ENCODE measurements around the gene F2. TPM values are rescaled to one million over a fixed set of nuclear protein-coding genes. Genes with fewer than 3 reads are reported as not detected.

The F2 gene
- total RNA-seq, 6 donors from 2014 or later = 0.37 to 0.40 TPM; not detected in 4

GRCh38 chr11:46718155-46719019, 626 bp upstream of the F2 start:
- ATAC-seq (ENCODE audit: low FRiP score in 2 of 2) (peak in 1 of 2 donors; percentile 56), DNase-seq (no peak)
- no peak overlapping the region for H3K4me3 ChIP-seq
- peaks cover 2 to 6% (median 5%) of the 10 kb centered on the region in 4 donors for H3K4me1 ChIP-seq
- WGBS, 2 donors = 68 to 74% methylated on average over 9 to 11 of the region's 11 CpGs
- no peaks in the 10 kb centered on the region for H3K9me3 ChIP-seq
- H3K36me3 ChIP-seq = no peaks in the 10 kb centered on the region
- no peak overlapping the region for H3K27ac ChIP-seq
- TF ChIP-seq EP300 (IDR thresholded peaks at IDR 0.05) (no peak), POLR2AphosphoS5 (IDR thresholded peaks at IDR 0.05) (no peak), POLR2A (IDR thresholded peaks at IDR 0.05) (no peak)
- TF ChIP-seq, protein P1, sequence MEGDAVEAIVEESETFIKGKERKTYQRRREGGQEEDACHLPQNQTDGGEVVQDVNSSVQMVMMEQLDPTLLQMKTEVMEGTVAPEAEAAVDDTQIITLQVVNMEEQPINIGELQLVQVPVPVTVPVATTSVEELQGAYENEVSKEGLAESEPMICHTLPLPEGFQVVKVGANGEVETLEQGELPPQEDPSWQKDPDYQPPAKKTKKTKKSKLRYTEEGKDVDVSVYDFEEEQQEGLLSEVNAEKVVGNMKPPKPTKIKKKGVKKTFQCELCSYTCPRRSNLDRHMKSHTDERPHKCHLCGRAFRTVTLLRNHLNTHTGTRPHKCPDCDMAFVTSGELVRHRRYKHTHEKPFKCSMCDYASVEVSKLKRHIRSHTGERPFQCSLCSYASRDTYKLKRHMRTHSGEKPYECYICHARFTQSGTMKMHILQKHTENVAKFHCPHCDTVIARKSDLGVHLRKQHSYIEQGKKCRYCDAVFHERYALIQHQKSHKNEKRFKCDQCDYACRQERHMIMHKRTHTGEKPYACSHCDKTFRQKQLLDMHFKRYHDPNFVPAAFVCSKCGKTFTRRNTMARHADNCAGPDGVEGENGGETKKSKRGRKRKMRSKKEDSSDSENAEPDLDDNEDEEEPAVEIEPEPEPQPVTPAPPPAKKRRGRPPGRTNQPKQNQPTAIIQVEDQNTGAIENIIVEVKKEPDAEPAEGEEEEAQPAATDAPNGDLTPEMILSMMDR (IDR thresholded peaks at IDR 0.05) = no peak
- no peaks in the 10 kb centered on the region for H3K27me3 ChIP-seq

- Histone ChIP-seq H3K36me3 (no peaks in the 10 kb centered on the region), H3K4me3 (no peak overlapping the region), H3K27ac (no peak overlapping the region), H3K4me1 (peaks cover 2 to 6% (median 5%) of the 10 kb centered on the region in 4 donors), H3K9me3 (no peaks in the 10 kb centered on the region), H3K27me3 (no peaks in the 10 kb centered on the region)
- DNase-seq (peak in 1 of 2 donors; percentile 74), ATAC-seq (ENCODE audit: low FRiP score in 2 of 2) (peak in 1 of 2 donors; percentile 9)
- WGBS, 2 donors = 88 to 90% methylated on average over 18 to 25 of the region's 25 CpGs
- TF ChIP-seq POLR2A (IDR thresholded peaks at IDR 0.05) (no peak), EP300 (IDR thresholded peaks at IDR 0.05) (no peak), POLR2AphosphoS5 (IDR thresholded peaks at IDR 0.05) (no peak)
- TF ChIP-seq, protein P1 (IDR thresholded peaks at IDR 0.05) = no peak
Observed at GRCh38 chr11:46719543-46720218, 668 bp downstream of the F2 start.

- Histone ChIP-seq H3K27me3 (no peaks in the 10 kb centered on the region), H3K27ac (no peak overlapping the region), H3K4me3 (no peak overlapping the region), H3K36me3 (no peaks in the 10 kb centered on the region), H3K4me1 (peaks cover 2 to 6% (median 5%) of the 10 kb centered on the region in 4 donors), H3K9me3 (no peaks in the 10 kb centered on the region)
- no peak for DNase-seq
- WGBS, 2 donors = 81 to 86% methylated on average over 6 of the region's 6 CpGs
- TF ChIP-seq, protein P1 (IDR thresholded peaks at IDR 0.05) = no peak
- TF ChIP-seq POLR2AphosphoS5 (IDR thresholded peaks at IDR 0.05) (no peak), POLR2A (IDR thresholded peaks at IDR 0.05) (no peak), EP300 (IDR thresholded peaks at IDR 0.05) (no peak)
- ATAC-seq (ENCODE audit: low FRiP score in 2 of 2) = no peak
Observed at GRCh38 chr11:46721286-46721685, 2.3 kb downstream of the F2 start.

DNA sequence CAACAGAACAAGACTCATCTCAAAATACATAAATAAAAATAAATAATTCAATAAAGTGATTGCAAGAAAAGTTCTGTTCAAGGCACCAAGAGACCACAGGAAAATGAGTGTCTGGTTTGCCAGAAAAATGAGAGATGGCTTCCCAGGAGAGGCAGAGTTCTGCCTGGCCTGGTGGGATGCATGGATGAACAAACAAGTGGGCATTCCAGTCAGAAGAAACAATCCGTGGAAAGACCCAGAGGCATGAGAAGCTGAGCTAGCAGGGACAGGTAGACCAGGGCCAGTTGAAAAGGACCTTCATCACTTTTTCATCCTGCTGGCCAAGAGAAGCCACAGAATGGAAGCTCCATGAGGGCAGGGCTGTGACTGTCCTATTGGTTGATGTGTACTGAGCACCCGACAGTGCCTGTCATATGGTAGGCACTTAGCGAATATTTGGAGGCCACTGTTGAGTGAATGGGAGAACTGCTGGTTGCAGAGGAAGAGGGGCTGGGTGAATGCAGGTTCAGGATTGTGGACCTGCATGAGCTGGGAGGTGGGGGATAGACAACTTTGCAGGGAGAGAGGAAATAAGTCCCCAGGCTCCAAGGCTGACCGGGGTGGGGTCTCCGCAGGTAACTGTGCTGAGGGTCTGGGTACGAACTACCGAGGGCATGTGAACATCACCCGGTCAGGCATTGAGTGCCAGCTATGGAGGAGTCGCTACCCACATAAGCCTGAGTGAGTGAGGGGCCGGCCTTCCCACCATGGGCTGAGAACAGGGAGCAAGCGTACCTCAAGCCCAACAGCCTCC, 3.7 kb downstream of the F2 start:
- Histone ChIP-seq H3K27me3 (no peaks in the 10 kb centered on the region), H3K9me3 (no peaks in the 10 kb centered on the region), H3K27ac (no peak overlapping the region), H3K4me3 (no peak overlapping the region), H3K4me1 (peaks cover 2 to 6% (median 5%) of the 10 kb centered on the region in 4 donors), H3K36me3 (no peaks in the 10 kb centered on the region)
- TF ChIP-seq POLR2A (IDR thresholded peaks at IDR 0.05) (no peak), POLR2AphosphoS5 (IDR thresholded peaks at IDR 0.05) (no peak), EP300 (IDR thresholded peaks at IDR 0.05) (no peak)
- TF ChIP-seq, protein P1 (IDR thresholded peaks at IDR 0.05) = no peak
- ATAC-seq (ENCODE audit: low FRiP score in 2 of 2) = no peak
- DNase-seq = no peak
- 94 to 95% methylated on average over 8 to 11 of the region's 11 CpGs for WGBS, 2 donors
